B cell (primary cell): ENCODE data around the gene HMGCS1. TPM values are rescaled to one million over a fixed set of nuclear protein-coding genes. Genes with fewer than 3 reads are reported as not detected.

Source experiments
- ATAC-seq: fragments of 200-7000 bp; cut with Tn5 transposase; one replicate; pipeline ENCODE4 v1.10.0; 2021; ENCODE audit warnings: low read depth, mild to moderate bottlenecking, moderate number of reproducible peaks, moderate library complexity
- CTCF ChIA-PET: fragments of 350-600 bp; sonication (Branson Sonifier 250); formaldehyde crosslinking; loops from one replicate; lab custom pipeline; 2021; ENCODE audit warnings: antibody characterized with exemption, inconsistent platforms; lab: Charles Lee
- POLR2A ChIA-PET: fragments of 350-600 bp; sonication (Branson Sonifier 250); formaldehyde crosslinking; loops from one replicate; lab custom pipeline; 2021; ENCODE audit warnings: antibody characterized with exemption; lab: Charles Lee
- DNase-seq: peaks from one replicate; pipeline ENCODE4 v3.0.0; 2013
- H2AFZ ChIP-seq: 2 replicates; pipeline ENCODE4 v1.6.1; 2012; ENCODE audit warnings: mild to moderate bottlenecking, low read depth, low read length; ENCODE audit not compliant: insufficient read depth, poor library complexity, severe bottlenecking
- H3K27ac ChIP-seq, 2 donors: 1 replicate in 1 of 2; 2 replicates in 1 of 2; pipeline ENCODE4 v1.5.1; 2012 to 2013; ENCODE audit warnings: low read length in 2 of 2, mild to moderate bottlenecking in 2 of 2, moderate library complexity in 1 of 2
- H3K27me3 ChIP-seq, 4 experiments: fragments of 200-600 bp in 1 of 4; sonication (generic) in 1 of 4; replicated peaks in 1 of 4; 1 replicate in 2 of 4; 2 replicates in 2 of 4; pipeline versions ENCODE4 v1.6.1 to v1.7.0; 2013 to 2016; ENCODE audit warnings: low read length in 3 of 4, mild to moderate bottlenecking in 2 of 4, mixed read lengths in 1 of 4, moderate library complexity in 1 of 4; ENCODE audit not compliant: insufficient read depth in 4 of 4, control insufficient read depth in 3 of 4; ENCODE audit errors: control extremely low read depth in 1 of 4
- H3K36me3 ChIP-seq, 2 experiments: replicated peaks in 1 of 2; 1 replicate in 1 of 2; 2 replicates in 1 of 2; pipeline versions ENCODE4 v1.6.1 to v1.7.1; 2013; ENCODE audit warnings: low read length in 1 of 2; ENCODE audit not compliant: insufficient read depth in 2 of 2, control insufficient read depth in 1 of 2; ENCODE audit errors: control extremely low read depth in 1 of 2, extremely low read depth in 1 of 2
- H3K4me1 ChIP-seq, 2 donors: fragments of 200-600 bp in 1 of 2; sonication (generic) in 1 of 2; 1 replicate in 1 of 2; 2 replicates in 1 of 2; pipeline versions ENCODE4 v1.5.1 to v1.6.1; 2013 to 2017; ENCODE audit warnings: low read length in 2 of 2; ENCODE audit not compliant: control insufficient read depth in 2 of 2, insufficient read depth in 2 of 2
- H3K4me2 ChIP-seq: replicated peaks from 2 replicates; pipeline ENCODE3; 2012; ENCODE audit warnings: mild to moderate bottlenecking, low read depth, low read length; ENCODE audit not compliant: poor library complexity, severe bottlenecking
- H3K4me3 ChIP-seq, 5 experiments: fragments of 200-600 bp in 1 of 5; sonication (generic) in 1 of 5; 1 replicate in 3 of 5; 2 replicates in 2 of 5; pipeline versions ENCODE4 v1.5.1 to v1.7.0; 2011 to 2016; ENCODE audit warnings: low read length in 4 of 5, mild to moderate bottlenecking in 4 of 5, low read depth in 2 of 5, control low read depth in 1 of 5, moderate library complexity in 1 of 5; ENCODE audit not compliant: insufficient read depth in 1 of 5; ENCODE audit errors: control extremely low read depth in 1 of 5, extremely low read depth in 1 of 5
- H3K79me2 ChIP-seq: fragments of 200-600 bp; sonication (generic); one replicate; pipeline ENCODE4 v1.6.0; 2016; ENCODE audit warnings: low read length; ENCODE audit not compliant: control insufficient read depth, insufficient read depth
- H3K9ac ChIP-seq: fragments of 200-600 bp; sonication (generic); 2 replicates; pipeline ENCODE4 v1.6.1; 2017; ENCODE audit warnings: mild to moderate bottlenecking, low read length, moderate library complexity
- H3K9me3 ChIP-seq, 3 donors: one replicate each; pipeline versions ENCODE4 v1.6.1 to v1.7.1; 2013; ENCODE audit warnings: low read length in 2 of 3; ENCODE audit not compliant: control insufficient read depth in 2 of 3, insufficient read depth in 1 of 3; ENCODE audit errors: control extremely low read depth in 1 of 3
- H4K20me1 ChIP-seq: 2 replicates; pipeline ENCODE4 v1.6.0; 2012; ENCODE audit warnings: mild to moderate bottlenecking, low read length; ENCODE audit not compliant: insufficient read depth, control insufficient read depth, poor library complexity, severe bottlenecking
- H3K27ac Mint-ChIP-seq: one replicate; pipeline ENCODE4 v1.8.0; 2021; ENCODE audit warnings: mixed read lengths
- H3K27me3 Mint-ChIP-seq: one replicate; pipeline ENCODE4 v1.8.0; 2021; ENCODE audit warnings: mixed read lengths
- H3K4me1 Mint-ChIP-seq: one replicate; pipeline ENCODE4 v1.8.0; 2021; ENCODE audit warnings: mixed read lengths
- H3K4me3 Mint-ChIP-seq: one replicate; pipeline ENCODE4 v1.8.0; 2021; ENCODE audit warnings: mixed read lengths
- H3K9me3 Mint-ChIP-seq: one replicate; pipeline ENCODE4 v1.8.0; 2022; ENCODE audit warnings: mixed read lengths; ENCODE audit not compliant: insufficient read depth
- EZH2 ChIP-seq: IDR thresholded peaks from 2 replicates; pipeline ENCODE4 v1.6.1; 2012; ENCODE audit warnings: borderline replicate concordance, low read depth, mild to moderate bottlenecking, moderate library complexity, low read length; ENCODE audit not compliant: insufficient read depth, poor library complexity, severe bottlenecking
- WGBS: methylation state at CpG from one replicate; pipeline ENCODE4 v1.1.5; 2013; ENCODE audit warnings: missing lambda C conversion rate; ENCODE audit not compliant: insufficient coverage; 5-methylcytosine and 5-hydroxymethylcytosine counted together
- intact Hi-C: fragments of 100-400 bp; cut with micrococcal nuclease; formaldehyde crosslinking; loops from one replicate; pipeline ENCODE4 v1.10.0; 2022
- polyA plus RNA-seq: library from polyadenylated mRNA; depleted of rRNA; stranded (reverse); fragments of >200 nt; gene quantifications from 2 replicates; pipeline ENCODE4 v1.2.3, GENCODE V29; 2012
- total RNA-seq, 2 donors: library from RNA; stranded (reverse); fragments of 120-200 nt in 1 of 2; gene quantifications; 1 replicate in 1 of 2; 2 replicates in 1 of 2; pipeline versions ENCODE4 v1.2.3 to v1.2.4, GENCODE V29; 2013 to 2022
- TF ChIP-seq, protein P1 (sequence below): fragments of 200-600 bp; IDR thresholded peaks from one replicate; pipeline ENCODE4 v1.8.0; 2022; ENCODE audit warnings: antibody characterized with exemption, mild to moderate bottlenecking

The HMGCS1 gene
- total and polyA plus RNA-seq, 2 donors (not counting 1 experiment from before 2014, with no cell fraction given), result 16.3 to 68.7 TPM

DNA sequence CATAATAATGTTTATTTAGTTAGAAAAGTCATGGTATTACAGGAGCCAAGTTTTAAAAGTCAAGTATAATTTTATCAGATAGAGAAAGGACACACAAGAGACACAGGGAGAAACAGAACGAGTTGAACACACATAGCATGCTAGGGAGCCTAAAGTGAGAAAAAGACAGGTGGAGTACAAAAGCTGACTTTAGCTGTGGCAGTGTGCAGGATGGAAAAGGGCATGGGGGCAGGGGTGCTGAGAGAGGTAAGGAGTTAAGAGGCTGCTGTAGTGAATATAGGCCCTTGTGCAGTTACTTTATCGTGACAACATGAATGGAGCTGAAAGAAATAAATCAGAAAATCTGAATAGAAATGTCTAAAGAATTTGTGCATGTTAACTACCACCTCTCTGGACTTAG, 18.0 kb downstream of the HMGCS1 start:
- intact Hi-C loops, result no loop called here
- H3K27ac ChIP-seq, result no peak overlapping the region
- H3K79me2 ChIP-seq, result peaks cover 15% of the 10 kb centered on the region
- ATAC-seq (no peak), DNase-seq (no peak)
- Mint-ChIP-seq H3K9me3 (no peaks in the 10 kb centered on the region), H3K27me3 (no peaks in the 10 kb centered on the region), H3K4me3 (no peak overlapping the region), H3K4me1 (no peaks in the 10 kb centered on the region), H3K27ac (no peak overlapping the region)
- no peaks in the 10 kb centered on the region for H3K4me1 ChIP-seq
- H3K36me3 ChIP-seq, result peaks cover 8 to 77% of the 10 kb centered on the region in 2 experiments
- H3K4me3 ChIP-seq, result no peak overlapping the region
- H3K9me3 ChIP-seq, result no peaks in the 10 kb centered on the region
- no peak overlapping the region for H3K9ac ChIP-seq
- no peaks in the 10 kb centered on the region for H3K27me3 ChIP-seq
- no peak overlapping the region for H2AFZ ChIP-seq
- CTCF ChIA-PET, result interaction anchor here (1.0 kb wide), 1 partner anchor 190 kb away, joined by 3 read pairs; no protein-coding TSS in a partner anchor
- no peak overlapping the region for H3K4me2 ChIP-seq
- H4K20me1 ChIP-seq, result peaks cover 19% of the 10 kb centered on the region
- POLR2A ChIA-PET, result no interaction called here
- 93% methylated on average over 2 of the region's 2 CpGs for WGBS
- no peak for TF ChIP-seq EZH2
- TF ChIP-seq, protein P1, sequence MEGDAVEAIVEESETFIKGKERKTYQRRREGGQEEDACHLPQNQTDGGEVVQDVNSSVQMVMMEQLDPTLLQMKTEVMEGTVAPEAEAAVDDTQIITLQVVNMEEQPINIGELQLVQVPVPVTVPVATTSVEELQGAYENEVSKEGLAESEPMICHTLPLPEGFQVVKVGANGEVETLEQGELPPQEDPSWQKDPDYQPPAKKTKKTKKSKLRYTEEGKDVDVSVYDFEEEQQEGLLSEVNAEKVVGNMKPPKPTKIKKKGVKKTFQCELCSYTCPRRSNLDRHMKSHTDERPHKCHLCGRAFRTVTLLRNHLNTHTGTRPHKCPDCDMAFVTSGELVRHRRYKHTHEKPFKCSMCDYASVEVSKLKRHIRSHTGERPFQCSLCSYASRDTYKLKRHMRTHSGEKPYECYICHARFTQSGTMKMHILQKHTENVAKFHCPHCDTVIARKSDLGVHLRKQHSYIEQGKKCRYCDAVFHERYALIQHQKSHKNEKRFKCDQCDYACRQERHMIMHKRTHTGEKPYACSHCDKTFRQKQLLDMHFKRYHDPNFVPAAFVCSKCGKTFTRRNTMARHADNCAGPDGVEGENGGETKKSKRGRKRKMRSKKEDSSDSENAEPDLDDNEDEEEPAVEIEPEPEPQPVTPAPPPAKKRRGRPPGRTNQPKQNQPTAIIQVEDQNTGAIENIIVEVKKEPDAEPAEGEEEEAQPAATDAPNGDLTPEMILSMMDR, result no peak

DNA sequence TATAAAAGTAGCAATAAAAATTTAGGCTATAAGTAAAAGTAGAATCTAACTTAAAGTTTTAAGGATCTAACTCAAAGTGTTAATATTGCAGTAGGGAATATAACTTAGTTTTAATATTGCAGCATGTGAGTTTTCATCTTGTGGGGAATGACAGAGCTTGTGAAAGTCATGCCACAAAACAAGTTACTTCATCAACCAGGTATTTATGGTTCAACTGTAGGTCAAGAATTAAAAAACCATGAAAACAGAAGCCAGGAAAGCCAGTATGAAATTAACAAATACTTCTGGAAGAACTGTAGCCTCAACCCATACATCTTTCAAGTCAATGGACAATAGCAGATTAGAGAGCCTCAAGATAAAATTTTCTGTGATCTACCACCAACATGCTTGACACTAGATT, 19.0 kb downstream of the HMGCS1 start:
- intact Hi-C loops, result no loop called here
- ChIA-PET POLR2A (no interaction called here), CTCF (no interaction called here)
- no peak overlapping the region for H3K27ac Mint-ChIP-seq
- peaks cover 13% of the 10 kb centered on the region for H4K20me1 ChIP-seq
- no peaks in the 10 kb centered on the region for H3K27me3 Mint-ChIP-seq
- H3K27ac ChIP-seq, result no peak overlapping the region
- no peak for DNase-seq
- no peak overlapping the region for H3K4me3 ChIP-seq
- H3K9me3 Mint-ChIP-seq, result no peaks in the 10 kb centered on the region
- H3K9ac ChIP-seq, result no peak overlapping the region
- H3K79me2 ChIP-seq, result peaks cover 7% of the 10 kb centered on the region
- H3K4me3 Mint-ChIP-seq, result no peak overlapping the region
- H3K4me1 ChIP-seq, result no peaks in the 10 kb centered on the region
- peaks cover 8 to 80% of the 10 kb centered on the region in 2 experiments for H3K36me3 ChIP-seq
- no peaks in the 10 kb centered on the region for H3K9me3 ChIP-seq
- no peak overlapping the region for H3K4me2 ChIP-seq
- TF ChIP-seq, protein P1, result no peak
- no peak for TF ChIP-seq EZH2
- H2AFZ ChIP-seq, result no peak overlapping the region
- H3K4me1 Mint-ChIP-seq, result no peaks in the 10 kb centered on the region
- ATAC-seq, result no peak
- H3K27me3 ChIP-seq, result no peaks in the 10 kb centered on the region
